ENCODE data around the gene QRFP. TPM values are rescaled to one million over a fixed set of nuclear protein-coding genes. Genes with fewer than 3 reads are reported as not detected.

The QRFP gene
- total RNA-seq, 1 experiment from 2014 or later: not detected

DNA sequence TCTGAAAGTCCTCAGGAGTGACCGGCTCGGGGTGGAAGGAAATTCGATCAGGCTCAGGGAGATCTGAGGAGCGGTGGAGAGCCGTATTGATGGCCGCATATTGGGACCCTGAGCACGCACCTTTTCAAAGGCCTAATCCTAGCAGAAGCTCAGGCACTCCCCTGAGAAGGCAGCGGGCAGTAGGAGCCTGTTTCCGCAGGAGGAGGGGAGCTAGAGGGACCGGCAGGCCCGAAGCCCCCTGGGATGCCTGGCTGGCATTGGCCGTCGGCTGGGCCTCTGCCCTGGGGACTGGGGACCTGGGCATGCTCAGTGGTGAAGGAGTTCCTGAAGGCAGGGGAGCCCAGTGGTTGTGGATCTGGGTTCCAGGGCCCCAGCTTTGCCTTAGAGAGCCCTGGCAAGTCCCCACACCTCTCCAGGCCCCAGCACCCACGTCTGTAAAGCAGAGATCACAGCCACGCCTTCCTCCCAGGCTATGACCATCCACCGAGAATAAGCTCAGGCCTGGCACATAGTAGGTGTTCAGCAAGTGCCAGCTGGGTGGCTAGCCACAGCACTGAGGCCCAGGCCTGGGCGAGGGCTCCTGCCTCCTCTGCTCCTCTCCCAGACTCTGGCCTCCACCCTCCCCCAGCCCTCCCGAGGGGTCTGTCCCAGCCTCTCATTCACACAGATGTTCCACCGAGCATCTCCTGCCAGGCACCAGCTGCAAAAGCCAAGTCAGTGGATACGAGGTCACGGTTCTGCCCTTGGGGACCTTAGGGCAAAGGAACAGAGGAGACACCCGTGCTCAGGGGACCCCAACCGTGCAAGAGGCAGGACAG, 17.2 kb upstream of the QRFP start:
- ATAC-seq (no peak), DNase-seq (ENCODE audit: low read depth, low spot score) (no peak)
- Histone ChIP-seq H3K4me1 (ENCODE audit: control insufficient read depth in 1 of 2, insufficient read depth in 2 of 2, low read length in 2 of 2) (no peaks in the 10 kb centered on the region), H3K9me2 (ENCODE audit: insufficient read depth) (no peaks in the 10 kb centered on the region), H3K27ac (ENCODE audit: low read depth, low read length) (no peak overlapping the region), H3K36me3 (ENCODE audit: control insufficient read depth in 1 of 2, insufficient read depth in 2 of 2, low read length in 2 of 2) (no peaks in the 10 kb centered on the region), H3K79me2 (ENCODE audit: insufficient read depth, low read length) (no peaks in the 10 kb centered on the region), H3K4me3 (replicated peaks in 1 of 2; ENCODE audit: low read depth in 1 of 2, low read length in 2 of 2) (no peak overlapping the region), H3K27me3 (ENCODE audit: insufficient read depth, low read length) (no peaks in the 10 kb centered on the region), H4K20me1 (ENCODE audit: insufficient read depth) (no peaks in the 10 kb centered on the region), H3K9ac (ENCODE audit: low read length) (no peak overlapping the region), H3K9me3 (ENCODE audit: control insufficient read depth in 1 of 2, insufficient read depth in 1 of 2, low read depth in 1 of 2, low read length in 2 of 2) (no peaks in the 10 kb centered on the region), H3K4me2 (ENCODE audit: low read length) (no peak overlapping the region), H2AFZ (ENCODE audit: low read depth, low read length, poor library complexity, severe bottlenecking) (no peak overlapping the region)
- no TSS peak for BruUV-seq (replicated peaks)
- ChIA-PET RAD21 (ENCODE audit: low non-redundant PET in 1 of 2, low total read pairs in 2 of 2, uncharacterized antibody in 2 of 2, unreplicated experiment in 2 of 2) (no interaction called here), CTCF (no interaction called here), POLR2A (no interaction called here)
- intact Hi-C loops (cut with micrococcal nuclease): no loop called here
- no peak for TF ChIP-seq JUND (IDR thresholded peaks at IDR 0.05)
- TF ChIP-seq, protein P1, sequence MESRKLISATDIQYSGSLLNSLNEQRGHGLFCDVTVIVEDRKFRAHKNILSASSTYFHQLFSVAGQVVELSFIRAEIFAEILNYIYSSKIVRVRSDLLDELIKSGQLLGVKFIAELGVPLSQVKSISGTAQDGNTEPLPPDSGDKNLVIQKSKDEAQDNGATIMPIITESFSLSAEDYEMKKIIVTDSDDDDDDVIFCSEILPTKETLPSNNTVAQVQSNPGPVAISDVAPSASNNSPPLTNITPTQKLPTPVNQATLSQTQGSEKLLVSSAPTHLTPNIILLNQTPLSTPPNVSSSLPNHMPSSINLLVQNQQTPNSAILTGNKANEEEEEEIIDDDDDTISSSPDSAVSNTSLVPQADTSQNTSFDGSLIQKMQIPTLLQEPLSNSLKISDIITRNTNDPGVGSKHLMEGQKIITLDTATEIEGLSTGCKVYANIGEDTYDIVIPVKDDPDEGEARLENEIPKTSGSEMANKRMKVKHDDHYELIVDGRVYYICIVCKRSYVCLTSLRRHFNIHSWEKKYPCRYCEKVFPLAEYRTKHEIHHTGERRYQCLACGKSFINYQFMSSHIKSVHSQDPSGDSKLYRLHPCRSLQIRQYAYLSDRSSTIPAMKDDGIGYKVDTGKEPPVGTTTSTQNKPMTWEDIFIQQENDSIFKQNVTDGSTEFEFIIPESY (IDR thresholded peaks at IDR 0.05; ENCODE audit: extremely low read depth, insufficient replicate concordance, low read length): no peak
- TF ChIP-seq, protein P2, sequence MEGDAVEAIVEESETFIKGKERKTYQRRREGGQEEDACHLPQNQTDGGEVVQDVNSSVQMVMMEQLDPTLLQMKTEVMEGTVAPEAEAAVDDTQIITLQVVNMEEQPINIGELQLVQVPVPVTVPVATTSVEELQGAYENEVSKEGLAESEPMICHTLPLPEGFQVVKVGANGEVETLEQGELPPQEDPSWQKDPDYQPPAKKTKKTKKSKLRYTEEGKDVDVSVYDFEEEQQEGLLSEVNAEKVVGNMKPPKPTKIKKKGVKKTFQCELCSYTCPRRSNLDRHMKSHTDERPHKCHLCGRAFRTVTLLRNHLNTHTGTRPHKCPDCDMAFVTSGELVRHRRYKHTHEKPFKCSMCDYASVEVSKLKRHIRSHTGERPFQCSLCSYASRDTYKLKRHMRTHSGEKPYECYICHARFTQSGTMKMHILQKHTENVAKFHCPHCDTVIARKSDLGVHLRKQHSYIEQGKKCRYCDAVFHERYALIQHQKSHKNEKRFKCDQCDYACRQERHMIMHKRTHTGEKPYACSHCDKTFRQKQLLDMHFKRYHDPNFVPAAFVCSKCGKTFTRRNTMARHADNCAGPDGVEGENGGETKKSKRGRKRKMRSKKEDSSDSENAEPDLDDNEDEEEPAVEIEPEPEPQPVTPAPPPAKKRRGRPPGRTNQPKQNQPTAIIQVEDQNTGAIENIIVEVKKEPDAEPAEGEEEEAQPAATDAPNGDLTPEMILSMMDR (IDR thresholded peaks at IDR 0.05 in 2 of 3, conservative IDR thresholded peaks at IDR 0.05 in 1 of 3; ENCODE audit: borderline replicate concordance in 1 of 3, insufficient read depth in 1 of 3, low read depth in 2 of 3, low read length in 2 of 3): no peak
- no peak for TF ChIP-seq EZH2 (IDR thresholded peaks at IDR 0.05)
- no peak for TF ChIP-seq TCF7L2 (IDR thresholded peaks at IDR 0.05; ENCODE audit: borderline replicate concordance, extremely low read depth, insufficient read depth, insufficient read length)
- no peak for TF ChIP-seq POLR2A (IDR thresholded peaks at IDR 0.05; ENCODE audit: borderline replicate concordance, extremely low read depth, insufficient read depth, insufficient read length)
- TF ChIP-seq SIN3A (IDR thresholded peaks at IDR 0.05; ENCODE audit: low read depth): no peak
- no peak for TF ChIP-seq SP1 (IDR thresholded peaks at IDR 0.05; ENCODE audit: low read depth)
- TF ChIP-seq ELF1 (IDR thresholded peaks at IDR 0.05; ENCODE audit: borderline replicate concordance, low read depth): no peak
- no peak for TF ChIP-seq ZFX (IDR thresholded peaks at IDR 0.05)
- no peak for TF ChIP-seq FOSL1 (IDR thresholded peaks at IDR 0.05; ENCODE audit: low read depth)
- no peak for TF ChIP-seq CEBPB (IDR thresholded peaks at IDR 0.05; ENCODE audit: low read depth)
- TF ChIP-seq, protein P3, sequence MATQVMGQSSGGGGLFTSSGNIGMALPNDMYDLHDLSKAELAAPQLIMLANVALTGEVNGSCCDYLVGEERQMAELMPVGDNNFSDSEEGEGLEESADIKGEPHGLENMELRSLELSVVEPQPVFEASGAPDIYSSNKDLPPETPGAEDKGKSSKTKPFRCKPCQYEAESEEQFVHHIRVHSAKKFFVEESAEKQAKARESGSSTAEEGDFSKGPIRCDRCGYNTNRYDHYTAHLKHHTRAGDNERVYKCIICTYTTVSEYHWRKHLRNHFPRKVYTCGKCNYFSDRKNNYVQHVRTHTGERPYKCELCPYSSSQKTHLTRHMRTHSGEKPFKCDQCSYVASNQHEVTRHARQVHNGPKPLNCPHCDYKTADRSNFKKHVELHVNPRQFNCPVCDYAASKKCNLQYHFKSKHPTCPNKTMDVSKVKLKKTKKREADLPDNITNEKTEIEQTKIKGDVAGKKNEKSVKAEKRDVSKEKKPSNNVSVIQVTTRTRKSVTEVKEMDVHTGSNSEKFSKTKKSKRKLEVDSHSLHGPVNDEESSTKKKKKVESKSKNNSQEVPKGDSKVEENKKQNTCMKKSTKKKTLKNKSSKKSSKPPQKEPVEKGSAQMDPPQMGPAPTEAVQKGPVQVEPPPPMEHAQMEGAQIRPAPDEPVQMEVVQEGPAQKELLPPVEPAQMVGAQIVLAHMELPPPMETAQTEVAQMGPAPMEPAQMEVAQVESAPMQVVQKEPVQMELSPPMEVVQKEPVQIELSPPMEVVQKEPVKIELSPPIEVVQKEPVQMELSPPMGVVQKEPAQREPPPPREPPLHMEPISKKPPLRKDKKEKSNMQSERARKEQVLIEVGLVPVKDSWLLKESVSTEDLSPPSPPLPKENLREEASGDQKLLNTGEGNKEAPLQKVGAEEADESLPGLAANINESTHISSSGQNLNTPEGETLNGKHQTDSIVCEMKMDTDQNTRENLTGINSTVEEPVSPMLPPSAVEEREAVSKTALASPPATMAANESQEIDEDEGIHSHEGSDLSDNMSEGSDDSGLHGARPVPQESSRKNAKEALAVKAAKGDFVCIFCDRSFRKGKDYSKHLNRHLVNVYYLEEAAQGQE (IDR thresholded peaks at IDR 0.05; ENCODE audit: low read depth): no peak
- no peak for TF ChIP-seq EZH2phosphoT487 (IDR thresholded peaks at IDR 0.05; ENCODE audit: borderline replicate concordance)
- no peak for TF ChIP-seq YY1 (IDR thresholded peaks at IDR 0.05; ENCODE audit: extremely low read depth, insufficient replicate concordance, low read depth, low read length)
- TF ChIP-seq ZNF274 (IDR thresholded peaks at IDR 0.05; ENCODE audit: low read depth, low read length): no peak
- no peak for TF ChIP-seq SRF (IDR thresholded peaks at IDR 0.05; ENCODE audit: low read depth)
- no peak for TF ChIP-seq POLR2AphosphoS5 (IDR thresholded peaks at IDR 0.05; ENCODE audit: low read depth, low read length)
- no peak for TF ChIP-seq CBX3 (IDR thresholded peaks at IDR 0.05; ENCODE audit: low read depth)
- TF ChIP-seq, protein P4, sequence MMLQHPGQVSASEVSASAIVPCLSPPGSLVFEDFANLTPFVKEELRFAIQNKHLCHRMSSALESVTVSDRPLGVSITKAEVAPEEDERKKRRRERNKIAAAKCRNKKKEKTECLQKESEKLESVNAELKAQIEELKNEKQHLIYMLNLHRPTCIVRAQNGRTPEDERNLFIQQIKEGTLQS (IDR thresholded peaks at IDR 0.05): no peak
